Right ventricle myocardium superior (tissue), 1 donor: ENCODE data around the gene RIMKLB. TPM values are rescaled to one million over a fixed set of nuclear protein-coding genes. Genes with fewer than 3 reads are reported as not detected.

Experiments
- ATAC-seq: fragments of 200-7000 bp; cut with Tn5 transposase; one replicate; pipeline ENCODE4 v1.9.1; 2020; ENCODE audit warnings: mild to moderate bottlenecking; ENCODE audit not compliant: poor library complexity
- DNase-seq: peaks from one replicate; pipeline ENCODE4 v3.0.0-alpha.2; 2020
- intact Hi-C: fragments of 100-400 bp; cut with DNase I; formaldehyde crosslinking; loops from one replicate; pipeline ENCODE4 v1.11.2; 2022
- long read RNA-seq: library from polyadenylated mRNA; unstranded; transcript quantifications from one replicate; pipeline ENCODE4 v2.0.0, GENCODE V29; 2021
- total RNA-seq: library from RNA; stranded (reverse); fragmentation: NEBNext Ultra II Directional; extraction: Animal tissue kit (Norgen Biotek cat#: 25700); gene quantifications from one replicate; pipeline ENCODE4 v1.2.1, GENCODE V29; 2021
- donor health status: DM: no; HTN: yes; CAD: no; lungs with severe emphysema.

Gene RIMKLB
- total RNA-seq: 11.0 TPM
- long read RNA-seq, full-length matches to known transcripts: 5 of 8 reads
- long read RNA-seq, partial matches to known transcripts: 0 of 8 reads
- long read RNA-seq, other reads (novel, unspliced or antisense): 3 of 8 reads

DNA sequence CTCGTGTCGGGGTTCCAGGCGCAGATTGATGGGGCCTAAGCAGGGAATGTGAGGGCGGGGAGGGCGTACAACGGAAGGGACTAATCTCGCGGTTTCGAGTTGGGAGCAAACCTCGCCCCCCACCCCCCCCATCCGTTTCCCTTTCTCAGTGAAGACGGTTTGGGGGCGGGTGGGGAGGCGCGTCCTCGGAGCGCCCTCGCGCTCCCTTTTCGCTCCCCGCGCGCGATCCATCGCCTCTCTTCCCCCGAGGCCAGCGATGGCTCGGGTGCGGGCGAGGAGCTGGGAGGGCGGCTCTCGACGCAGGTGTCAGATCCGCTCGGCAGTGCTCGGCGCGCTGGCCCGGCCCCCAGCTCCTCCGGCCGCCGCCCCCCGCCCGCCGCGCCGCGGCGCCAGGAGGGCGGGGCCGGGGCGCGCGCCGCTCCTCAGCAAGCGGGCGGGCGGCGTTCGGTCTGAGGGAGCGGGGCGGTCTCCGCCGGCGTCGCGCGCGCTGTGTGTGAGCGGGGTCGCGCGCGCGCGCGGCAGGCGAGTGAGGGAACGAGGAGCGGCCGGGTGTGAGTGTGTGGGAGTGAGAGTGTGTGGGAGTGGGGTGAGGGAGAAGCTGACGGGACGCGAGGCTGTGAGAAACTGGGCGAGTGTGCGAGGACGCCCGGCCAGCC, at the start of gene RIMKLB:
RIMKLB (plus strand) TSS at position 516 of the 656 bp plus-strand sequence. CDS start 15,876 bp downstream, outside the sequence.
- peak; percentile 91 for ATAC-seq
- DNase-seq: peak; percentile 91
- intact Hi-C loops: no loop called here

DNA sequence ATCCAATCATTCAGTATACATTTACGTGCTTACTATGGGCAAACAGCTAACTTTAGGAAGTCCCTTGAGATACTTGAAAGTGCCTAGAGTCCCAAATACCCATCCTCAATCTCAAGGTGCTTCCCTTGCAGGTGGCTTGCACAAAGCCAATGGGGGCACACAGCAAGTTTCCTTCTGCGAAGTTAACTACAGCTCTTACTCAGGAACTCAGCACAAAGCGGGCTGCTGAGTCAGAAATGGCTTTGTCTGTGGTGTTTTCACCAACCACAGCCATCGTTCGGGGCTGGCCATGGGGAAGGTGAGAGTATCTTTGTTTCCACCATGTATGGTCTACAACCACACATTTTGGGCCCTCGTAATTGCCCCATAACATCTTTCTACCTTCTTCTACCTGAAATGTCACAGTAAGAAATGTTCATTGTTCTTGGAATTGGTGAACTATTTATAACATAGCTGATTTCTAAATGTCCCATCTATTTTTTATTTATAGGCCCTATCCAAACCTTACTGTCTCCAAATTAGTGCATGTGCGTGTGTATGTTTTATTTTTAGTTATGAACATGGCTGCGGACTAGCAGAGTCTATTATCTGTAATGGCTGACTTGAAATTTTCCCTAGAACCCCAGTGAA, 49.1 kb upstream of the RIMKLB start:
- DNase-seq (no peak), ATAC-seq (no peak)
- intact Hi-C loops: no loop called here

DNA sequence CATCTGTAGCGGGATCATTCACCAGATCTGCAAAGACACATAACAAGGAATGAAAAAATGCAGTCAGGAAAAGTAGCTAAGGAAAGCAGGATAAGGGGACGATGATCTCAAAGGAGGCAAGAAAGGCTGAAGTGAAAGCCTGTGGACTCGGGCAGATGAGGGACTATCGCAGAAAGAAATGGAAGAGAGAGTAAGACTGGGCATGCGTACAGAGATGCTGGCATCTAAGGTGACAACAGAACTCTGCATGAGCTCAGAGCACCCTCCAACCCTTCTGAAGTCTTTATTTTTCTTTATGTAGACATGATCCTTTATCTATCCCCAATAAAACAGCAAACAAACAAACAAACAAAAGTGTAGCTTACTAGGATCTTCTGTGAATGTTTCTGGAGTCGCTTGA, 42.4 kb upstream of the RIMKLB start:
- intact Hi-C loops: no loop called here
- ATAC-seq (no peak), DNase-seq (no peak)

DNA sequence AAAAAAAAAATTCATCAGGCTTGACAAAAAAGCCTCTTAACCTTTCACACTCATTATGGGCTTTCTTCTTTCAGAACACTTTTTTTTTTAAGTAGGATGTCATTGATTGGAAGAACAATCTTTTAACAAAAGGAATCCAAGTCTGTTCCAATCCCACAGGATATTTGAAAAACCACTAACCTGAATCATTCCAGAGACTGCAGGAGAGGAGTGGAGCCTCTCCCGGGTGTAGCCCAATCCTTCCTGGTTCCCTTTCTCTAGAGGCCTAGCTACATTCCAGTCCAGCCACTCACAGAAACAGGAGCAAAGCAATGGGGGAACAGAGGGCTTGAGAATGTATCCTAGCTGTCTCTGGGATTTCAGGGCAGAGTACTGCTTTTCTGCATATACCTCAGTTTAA, 39.4 kb upstream of the RIMKLB start:
- DNase-seq: no peak
- intact Hi-C loops: no loop called here
- ATAC-seq: no peak

DNA sequence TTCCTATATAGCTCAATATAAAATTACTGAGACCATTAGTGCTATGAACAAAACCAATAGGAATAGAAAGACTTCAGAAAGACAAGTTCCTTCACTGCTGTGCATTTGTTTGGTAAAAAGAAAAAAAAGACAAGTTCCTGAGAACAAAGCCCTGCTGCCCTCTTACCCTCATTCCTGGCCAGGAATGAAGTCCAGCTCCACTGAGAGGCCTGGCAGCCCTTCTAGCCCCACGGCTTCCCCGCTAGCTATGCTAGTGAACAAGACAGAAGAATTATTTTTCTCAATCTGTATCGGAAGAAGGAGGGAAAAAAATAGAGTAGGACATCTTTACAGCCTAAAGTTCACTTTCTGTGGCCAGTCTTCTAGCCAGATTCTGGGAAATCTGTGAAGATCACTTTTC, 36.8 kb upstream of the RIMKLB start:
- ATAC-seq: no peak
- intact Hi-C loops: no loop called here

DNA sequence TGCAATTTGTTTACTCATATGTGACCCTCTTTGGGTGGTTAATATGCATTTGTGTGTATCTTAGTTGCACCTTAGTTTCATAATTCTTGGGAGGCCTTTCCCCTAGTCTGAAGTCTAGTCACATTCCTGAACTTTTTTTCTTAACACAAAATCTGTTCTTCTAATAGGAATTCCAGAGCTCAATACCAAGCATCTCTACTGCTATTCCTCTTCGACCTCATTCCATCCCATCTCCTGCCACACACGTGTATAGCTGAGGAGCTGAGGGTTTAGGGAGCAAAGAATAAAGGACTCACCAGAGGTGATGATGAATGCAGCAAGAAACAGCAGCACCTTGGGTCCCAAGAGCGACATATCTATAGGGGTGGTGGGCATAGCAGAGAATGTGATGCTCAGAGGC, 36.0 kb upstream of the RIMKLB start:
- intact Hi-C loops: no loop called here
- ATAC-seq: no peak
- DNase-seq: no peak

More for the DNA sequence above, 36.8 kb upstream of the RIMKLB start:
- DNase-seq: no peak

GRCh38 chr12:8662593-8662992, 35.2 kb upstream of the RIMKLB start, which contains the start of gene MFAP5:
Gene MFAP5, minus strand, starts transcription at chr12:8662826. Its CDS starts 722 bp downstream, at chr12:8662104.
- ATAC-seq: peak; percentile 61
- intact Hi-C loops: no loop called here
- no peak for DNase-seq

DNA sequence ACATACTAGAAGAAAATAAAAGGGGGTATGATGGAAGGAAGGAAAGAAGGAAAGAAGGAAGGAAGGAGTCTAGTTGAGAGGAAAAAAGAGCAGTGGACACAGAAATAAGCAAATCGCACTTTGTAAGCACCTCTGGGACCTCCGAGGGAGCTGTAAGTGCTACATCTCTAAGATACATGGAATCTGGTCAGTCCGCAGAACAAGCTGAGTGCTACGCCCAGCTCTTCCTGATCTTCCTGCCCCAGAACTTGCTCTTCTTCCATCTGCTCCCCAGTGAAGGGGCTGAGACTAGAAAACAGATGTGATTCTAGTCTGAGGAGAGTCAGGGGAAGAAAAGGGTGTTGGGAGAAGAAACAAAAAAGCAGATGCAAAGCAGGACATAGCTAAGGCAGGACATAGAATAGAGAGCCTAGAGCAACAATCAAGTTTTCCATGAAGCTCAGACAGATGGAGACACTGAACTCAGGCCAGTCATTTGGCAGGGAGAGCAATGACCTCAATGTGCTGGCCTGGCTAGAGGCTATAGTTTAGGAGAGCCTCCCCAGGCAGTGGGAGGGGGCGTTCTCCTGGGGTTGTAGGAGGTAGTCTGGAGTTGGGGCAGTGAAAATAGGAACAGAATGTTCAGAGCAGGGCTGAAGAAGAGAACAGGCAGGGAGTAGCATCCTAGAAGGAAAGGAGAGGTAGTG, 33.4 kb upstream of the RIMKLB start:
- ATAC-seq: peak; percentile 80
- intact Hi-C loops: no loop called here
- peak; percentile 87 for DNase-seq

- no peak for DNase-seq
- intact Hi-C loops: no loop called here
- ATAC-seq: peak; percentile 41
These were observed 32.0 kb upstream of the RIMKLB start for GRCh38 chr12:8665759-8666158.

GRCh38 chr12:8667270-8667669, 30.5 kb upstream of the RIMKLB start:
- intact Hi-C loops: no loop called here
- no peak for DNase-seq
- ATAC-seq: no peak

DNA sequence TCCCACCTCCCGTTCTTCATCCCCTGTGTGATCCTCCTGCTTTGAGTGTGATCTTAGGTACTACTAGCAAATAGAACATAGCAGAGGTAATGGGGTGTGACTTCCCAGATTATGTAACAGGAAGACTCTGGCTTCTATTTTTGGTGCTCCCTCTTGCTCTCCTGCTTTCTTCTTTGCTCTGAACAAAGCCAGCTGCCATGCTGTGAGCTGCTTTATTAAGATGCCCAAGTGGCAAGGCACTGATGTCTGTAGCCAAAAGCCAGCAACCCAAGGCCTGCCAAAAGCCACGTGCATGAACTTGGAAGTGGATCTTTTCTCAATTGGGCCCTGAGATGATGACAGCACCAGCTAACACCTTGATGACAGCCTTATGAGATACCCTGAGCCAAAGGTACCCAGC, 29.4 kb upstream of the RIMKLB start:
- DNase-seq (no peak), ATAC-seq (peak; percentile 16)
- intact Hi-C loops: no loop called here

DNA sequence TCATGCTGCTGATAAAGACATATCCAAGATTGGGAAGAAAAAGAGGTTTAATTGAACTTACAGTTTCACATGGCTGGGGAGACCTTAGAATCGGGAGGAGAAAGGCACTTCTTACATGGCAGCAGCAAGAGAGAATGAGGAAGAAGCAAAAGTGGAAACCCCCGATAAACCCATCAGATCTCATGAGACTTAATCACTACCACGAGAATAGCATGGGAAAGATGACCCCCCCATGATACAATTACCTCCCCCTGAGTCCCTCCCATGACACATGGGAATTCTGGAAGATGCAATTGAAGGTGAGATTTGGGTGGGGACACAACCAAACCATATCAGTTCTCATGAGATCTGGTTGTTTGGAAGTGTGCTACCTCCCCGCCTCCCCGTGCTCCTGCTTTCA, 25.4 kb upstream of the RIMKLB start:
- no peak for DNase-seq
- ATAC-seq: no peak
- intact Hi-C loops: no loop called here

DNA sequence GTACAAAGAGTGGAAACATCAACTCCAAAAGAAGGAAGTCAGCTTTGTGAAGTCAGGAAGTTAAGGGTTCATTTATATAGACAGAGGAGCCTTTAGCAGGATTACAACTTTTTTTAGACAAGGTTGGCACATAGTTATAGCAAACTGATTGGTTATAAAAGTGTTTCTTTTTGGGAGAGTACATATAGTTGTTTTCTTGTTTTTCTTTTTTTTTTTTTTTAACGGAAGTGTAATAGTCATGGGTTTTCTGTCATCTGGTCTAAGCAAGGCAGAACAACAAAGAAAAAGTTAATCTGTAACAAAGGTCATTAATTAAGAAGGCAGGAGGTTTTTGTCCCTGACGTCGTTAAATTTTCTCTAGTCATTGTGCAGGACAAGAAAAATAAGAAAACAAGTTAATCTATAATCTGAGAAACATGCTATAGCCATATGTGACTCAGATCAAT, 22.2 kb upstream of the RIMKLB start:
- DNase-seq (no peak), ATAC-seq (no peak)
- intact Hi-C loops: no loop called here

DNA sequence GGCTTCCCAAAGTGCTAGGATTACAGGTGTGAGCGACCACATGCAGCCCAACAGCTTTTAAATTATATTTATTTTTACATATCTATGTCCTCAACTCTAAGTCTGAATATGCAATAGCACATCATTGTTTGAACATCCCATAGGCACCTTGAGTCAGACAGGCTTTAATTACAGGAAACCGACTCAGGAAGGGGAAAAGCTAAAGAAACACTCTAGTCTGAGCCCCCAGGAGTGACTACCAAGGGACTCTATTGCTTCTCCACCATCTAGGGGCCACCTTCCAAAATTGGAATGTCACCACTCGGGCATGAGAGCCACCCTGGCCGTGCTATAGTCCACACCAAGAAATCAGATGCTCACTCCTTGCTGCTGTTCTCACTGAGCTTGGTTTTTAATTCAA, 21.1 kb upstream of the RIMKLB start:
- ATAC-seq: no peak
- no peak for DNase-seq
- intact Hi-C loops: no loop called here

DNA sequence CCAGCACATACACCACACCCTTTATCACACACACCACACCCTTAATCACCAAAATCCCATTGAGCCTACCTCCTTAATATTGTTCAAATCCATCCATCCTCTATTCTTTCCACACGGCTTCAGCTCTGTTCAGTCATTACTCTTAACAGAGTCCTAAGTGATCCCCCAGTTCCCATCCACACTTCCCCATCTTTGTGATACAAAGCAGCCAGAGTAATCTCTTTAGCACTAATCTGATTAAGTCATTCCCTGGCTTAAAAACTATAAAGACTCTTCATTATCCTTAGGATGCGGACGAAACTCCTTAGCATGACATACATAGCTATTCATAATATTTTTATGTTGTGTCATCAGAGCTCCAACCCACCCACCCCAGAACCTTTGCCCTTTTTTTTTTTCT, 20.4 kb upstream of the RIMKLB start:
- no peak for ATAC-seq

DNA sequence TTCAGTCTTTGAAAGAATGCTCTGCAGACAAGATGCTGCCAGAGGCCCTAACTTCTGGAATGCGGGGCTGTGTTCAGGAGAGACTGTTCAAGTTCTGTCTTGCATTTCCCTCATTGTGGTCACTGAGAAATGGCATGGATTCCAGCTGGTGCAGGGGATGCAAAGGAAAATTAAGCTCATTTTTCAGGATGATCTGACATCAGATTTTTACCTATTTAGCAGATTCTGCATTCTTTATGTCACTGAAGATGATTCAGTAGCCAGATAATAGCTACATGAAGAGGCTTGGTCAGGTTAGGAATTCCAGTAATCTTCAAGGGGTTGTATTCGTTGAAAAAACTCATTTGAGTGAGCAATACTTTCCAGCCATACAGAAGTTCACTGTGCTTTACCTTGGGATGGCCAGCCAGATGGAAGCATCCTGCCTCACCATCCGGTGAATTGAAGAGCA, 19.1 kb upstream of the RIMKLB start:
- intact Hi-C loops: no loop called here
- ATAC-seq (no peak), DNase-seq (no peak)

More for the DNA sequence above, 20.4 kb upstream of the RIMKLB start:
- intact Hi-C loops: no loop called here
- no peak for DNase-seq

DNA sequence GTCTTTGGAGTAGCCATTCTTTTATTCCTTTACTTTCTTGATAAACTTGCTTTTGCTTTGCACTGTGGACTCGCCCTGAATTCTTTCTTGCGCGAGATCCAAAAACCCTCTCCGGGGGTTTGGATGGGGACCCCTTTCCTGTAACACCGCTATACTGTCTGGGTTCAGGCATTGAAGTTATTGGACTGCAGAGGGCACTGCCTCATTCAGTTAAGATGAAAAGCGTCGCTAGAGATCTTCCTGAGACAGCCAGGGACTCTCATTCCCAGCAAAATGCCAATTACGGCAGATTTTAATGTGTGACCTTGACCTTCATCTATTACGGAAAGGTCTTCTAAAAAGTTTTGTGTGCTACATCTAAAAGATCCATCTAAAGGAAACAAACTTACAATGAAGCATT, 17.3 kb upstream of the RIMKLB start:
- ATAC-seq: no peak
- no peak for DNase-seq
- intact Hi-C loops: loop anchor here (5.0 to 10.0 kb wide), 3 partner anchors 144 to 367 kb away; partner anchors contain the start of gene A2ML1

DNA sequence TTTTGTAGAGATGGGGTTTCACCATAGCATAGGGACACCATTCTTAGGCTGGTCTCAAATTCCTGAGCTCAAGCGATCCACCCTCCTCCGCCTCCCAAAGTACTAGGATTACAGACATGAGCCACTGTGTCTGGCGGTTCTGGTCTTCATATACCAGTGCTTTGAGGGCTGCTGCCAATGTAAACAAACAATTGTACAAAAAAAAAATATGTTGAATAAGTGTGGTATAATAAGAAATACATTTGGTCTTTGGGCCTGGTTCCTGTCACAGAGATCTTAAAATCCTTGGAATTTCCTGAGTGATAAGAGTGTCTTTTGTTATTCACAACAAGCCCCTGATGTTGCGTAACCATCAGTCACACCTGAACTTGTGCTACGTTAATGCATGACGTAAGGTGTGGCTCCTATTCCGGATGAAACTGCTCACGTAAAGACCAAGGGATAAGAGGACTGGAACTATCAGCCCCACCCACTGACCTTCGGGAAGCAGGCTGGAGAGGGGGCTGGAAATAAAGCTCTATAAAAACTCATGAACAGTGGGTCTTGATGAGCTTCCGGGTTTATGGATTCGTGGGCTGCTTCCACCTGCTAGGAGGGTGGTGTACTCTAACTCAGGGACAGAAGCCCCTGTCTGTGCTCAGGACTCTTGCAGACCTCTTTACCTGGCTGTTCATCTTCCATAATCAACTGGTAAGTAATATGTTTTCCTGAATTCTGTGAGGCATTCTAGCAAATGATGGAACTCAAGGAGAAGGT, 16.5 kb upstream of the RIMKLB start:
- intact Hi-C loops: loop anchor here (5.0 to 10.0 kb wide), 3 partner anchors 143 to 366 kb away; partner anchors contain the start of gene A2ML1
- ATAC-seq (peak; percentile 22), DNase-seq (no peak)

- intact Hi-C loops: loop anchor here (10.0 kb wide), 1 partner anchor 140 kb away; the partner anchor contains the start of gene A2ML1
- ATAC-seq (no peak), DNase-seq (no peak)
These were observed 12.7 kb upstream of the RIMKLB start for GRCh38 chr12:8685051-8685450.
